ENCODE results near the gene SUPT20H.

The SUPT20H gene

GRCh38 chr13:36999054-36999714 lies 60.3 kb downstream of the SUPT20H start, which contains the start of gene ALG5 (continued):
- TF ChIP-seq ZNF449 (tag by site-specific recombination; IDR thresholded peaks at IDR 0.05) (peak; percentile 72; the same call in 1 of the 2 replicates), ZBTB17 (tag by site-specific recombination; IDR thresholded peaks at IDR 0.05) (no peak), IKZF3 (tag by site-specific recombination; IDR thresholded peaks at IDR 0.05) (peak; percentile 66; the same call in 1 of the 2 replicates), ZNF707 (tag by site-specific recombination; IDR thresholded peaks at IDR 0.05) (no peak), GLIS2 (tag by site-specific recombination; IDR thresholded peaks at IDR 0.05) (no peak), PBX3 (CRISPR knock-in tag; IDR thresholded peaks at IDR 0.05) (0 out of 2 replicates have a peak, but pooled peaks have one; percentile 63), ZNF670 (tag by site-specific recombination; IDR thresholded peaks at IDR 0.05; ENCODE audit: low read depth) (no peak), ZBTB48 (tag by site-specific recombination; IDR thresholded peaks at IDR 0.05) (no peak), ZNF133 (tag by site-specific recombination; IDR thresholded peaks at IDR 0.05) (no peak), SETDB1 (IDR thresholded peaks at IDR 0.05; ENCODE audit: insufficient read length, low read length) (no peak), ZBTB21 (tag by site-specific recombination; IDR thresholded peaks at IDR 0.05) (no peak), CTCF (tag by site-specific recombination; IDR thresholded peaks at IDR 0.05) (no peak; the same call in 1 of the 2 replicates), ZNF555 (tag by site-specific recombination; conservative IDR thresholded peaks at IDR 0.05) (no peak), ZNF37A (tag by site-specific recombination; IDR thresholded peaks at IDR 0.05) (no peak; the same call in 1 of the 2 replicates), BCL11A (tag by site-specific recombination; IDR thresholded peaks at IDR 0.05; ENCODE audit: low read depth) (no peak)

GRCh38 chr13:36998624-36999041 lies 60.9 kb downstream of the SUPT20H start:
- Histone ChIP-seq H3K27ac (ENCODE audit: extremely low read depth, low read depth, low read length) (peak overlapping the region; percentile 72; the same call in 1 of the 2 replicates), H3K4me1 (ENCODE audit: control insufficient read depth, insufficient read depth, low read length) (peaks cover 5% of the 10 kb centered on the region), H3K36me3 (ENCODE audit: control insufficient read depth in 2 of 2, insufficient read depth in 1 of 2, low read length in 2 of 2) (peaks cover 8 to 31% of the 10 kb centered on the region in 2 experiments; a peak in 2 of 3 replicates), H3K9me3 (ENCODE audit: control insufficient read depth, insufficient read depth, low read depth, low read length) (no peaks in the 10 kb centered on the region), H3K4me3 (ENCODE audit: low read depth, low read length) (peak overlapping the region; percentile 84)
- ChIA-PET POLR2A (no interaction called here), CTCF (interaction anchor here (1.0 to 1.2 kb wide), 4 partner anchors 10 to 716 kb away, joined by 3 to 4 read pairs (median 4); no protein-coding TSS in a partner anchor)
- TF ChIP-seq ZNF513 (tag by site-specific recombination; IDR thresholded peaks at IDR 0.05) (no peak), GLIS2 (tag by site-specific recombination; IDR thresholded peaks at IDR 0.05) (peak; percentile 54), MEIS1 (CRISPR knock-in tag; IDR thresholded peaks at IDR 0.05; ENCODE audit: borderline replicate concordance) (no peak), ZNF529 (tag by site-specific recombination; IDR thresholded peaks at IDR 0.05; ENCODE audit: insufficient replicate concordance) (no peak), WT1 (tag by site-specific recombination; IDR thresholded peaks at IDR 0.05) (no peak), PRDM6 (tag by site-specific recombination; IDR thresholded peaks at IDR 0.05) (no peak), ZNF24 (tag by site-specific recombination; IDR thresholded peaks at IDR 0.05) (no peak), ZNF449 (tag by site-specific recombination; IDR thresholded peaks at IDR 0.05) (no peak), ZNF48 (tag by site-specific recombination; IDR thresholded peaks at IDR 0.05) (no peak), SP3 (tag by site-specific recombination; IDR thresholded peaks at IDR 0.05) (no peak), KLF16 (tag by site-specific recombination; IDR thresholded peaks at IDR 0.05) (no peak), ZNF76 (tag by site-specific recombination; IDR thresholded peaks at IDR 0.05; ENCODE audit: borderline replicate concordance, low read depth) (no peak), ZNF132 (tag by site-specific recombination; IDR thresholded peaks at IDR 0.05; ENCODE audit: borderline replicate concordance) (no peak), GLIS1 (tag by site-specific recombination; IDR thresholded peaks at IDR 0.05) (0 out of 2 replicates have a peak, but pooled peaks have one; percentile 11)

All from HEK293 (cell line).